Measurements from ENCODE around the gene MLYCD.
A peak's percentile ranks its signal among the peaks of the same experiment; 100 is the strongest.
"Not testable (repeated sequence)": the region's sequence is repeated elsewhere in the genome, so short reads cannot be mapped to it uniquely, and the experiment has no call there.

The MLYCD gene

GRCh38 chr16:83942074-83942473, 43.2 kb downstream of the MLYCD start:
- no peak for DNase-seq

- DNase-seq, result no peak
Observed at GRCh38 chr16:83942815-83943515, 44.0 kb downstream of the MLYCD start.

- DNase-seq, result no peak
Observed at GRCh38 chr16:83943516-83944050, 44.7 kb downstream of the MLYCD start.

GRCh38 chr16:83945587-83945986, 46.7 kb downstream of the MLYCD start:
- no peak for DNase-seq

- no peak for DNase-seq
Observed at GRCh38 chr16:83946154-83946780, 47.4 kb downstream of the MLYCD start.

GRCh38 chr16:83946781-83947566, 48.1 kb downstream of the MLYCD start:
- DNase-seq, result no peak

- no peak for DNase-seq
Observed at GRCh38 chr16:83947642-83948234, 48.8 kb downstream of the MLYCD start.

- no peak for DNase-seq
Observed at GRCh38 chr16:83948914-83949723, 50.2 kb downstream of the MLYCD start.

GRCh38 chr16:83949724-83950001, 50.7 kb downstream of the MLYCD start:
- DNase-seq, result no peak

GRCh38 chr16:83950862-83951399, 52.0 kb downstream of the MLYCD start:
- DNase-seq, result not testable (repeated sequence)

GRCh38 chr16:83951544-83951943, 52.6 kb downstream of the MLYCD start:
- DNase-seq, result no peak

GRCh38 chr16:83952587-83952939, 53.6 kb downstream of the MLYCD start:
- DNase-seq, result no peak

GRCh38 chr16:83952940-83953795, 54.3 kb downstream of the MLYCD start, which contains the start of gene OSGIN1:
Gene OSGIN1 (plus strand): TSS chr16:83953240. CDS start chr16:83957672, 4,432 bp downstream.
- peak; percentile 93 for DNase-seq

- DNase-seq, result peak; percentile 14
Observed at GRCh38 chr16:83953796-83954576, 55.1 kb downstream of the MLYCD start.

GRCh38 chr16:83954577-83955016, 55.7 kb downstream of the MLYCD start:
- peak; percentile 87 for DNase-seq

GRCh38 chr16:83955218-83956130, 56.6 kb downstream of the MLYCD start:
- peak; percentile 54 for DNase-seq

GRCh38 chr16:83956336-83957289, 57.7 kb downstream of the MLYCD start:
- DNase-seq, result peak; percentile 71

Measured in fibroblast of skin of back (primary cell).